ENCODE data around the gene AMOTL1. TPM values are rescaled to one million over a fixed set of nuclear protein-coding genes. Genes with fewer than 3 reads are reported as not detected.
A peak's percentile ranks its signal among the peaks of the same experiment; 100 is the strongest.

Gene AMOTL1
- total and polyA plus RNA-seq, 8 donors = 5.0 to 46.3 (median 14.8) TPM

DNA sequence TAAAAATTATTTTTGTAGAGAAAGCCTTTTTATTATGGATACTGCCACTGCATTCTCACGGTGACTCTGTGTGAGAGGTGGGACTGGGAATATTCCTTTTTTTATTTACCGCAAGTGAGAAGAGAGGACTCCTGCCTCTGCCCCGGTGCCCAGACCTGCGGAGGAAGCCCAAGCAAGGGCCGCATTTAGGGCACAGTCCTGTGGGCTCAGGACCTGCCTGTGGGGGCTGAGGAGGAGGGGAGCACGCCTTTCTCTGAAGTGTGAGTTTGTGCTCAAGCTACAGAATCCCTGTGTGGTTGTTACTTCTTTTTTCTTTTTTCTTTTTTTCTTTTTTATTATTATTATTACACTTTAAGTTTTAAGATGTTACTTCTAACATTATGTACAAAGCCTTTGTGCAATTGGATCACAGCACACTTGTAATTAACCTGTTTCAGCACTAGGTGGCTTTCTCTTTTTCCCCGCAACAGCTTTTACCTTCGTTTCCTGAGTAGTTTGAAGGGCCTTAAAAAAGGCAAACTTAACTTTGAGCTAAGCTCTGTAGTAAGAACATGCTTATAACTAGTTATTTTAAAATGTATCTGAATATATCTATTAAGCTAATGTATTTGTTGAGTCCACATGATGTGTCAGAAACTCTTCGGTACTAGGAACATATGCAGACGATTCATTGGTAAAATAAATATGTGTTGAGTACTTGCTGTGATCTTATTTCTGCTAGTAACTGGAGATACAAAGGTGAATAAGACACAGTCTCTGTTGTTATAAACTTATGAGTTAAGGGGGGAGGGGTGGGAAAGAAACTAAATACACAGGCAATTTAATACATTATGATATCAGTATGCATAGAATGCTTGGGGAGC lies 18.3 kb downstream of the AMOTL1 start:
- intact Hi-C loops (cut with DNase I; ENCODE audit: low total_unique reads) = loop anchor here (5.0 kb wide), 1 partner anchor 111 kb away; no protein-coding TSS in a partner anchor

DNA sequence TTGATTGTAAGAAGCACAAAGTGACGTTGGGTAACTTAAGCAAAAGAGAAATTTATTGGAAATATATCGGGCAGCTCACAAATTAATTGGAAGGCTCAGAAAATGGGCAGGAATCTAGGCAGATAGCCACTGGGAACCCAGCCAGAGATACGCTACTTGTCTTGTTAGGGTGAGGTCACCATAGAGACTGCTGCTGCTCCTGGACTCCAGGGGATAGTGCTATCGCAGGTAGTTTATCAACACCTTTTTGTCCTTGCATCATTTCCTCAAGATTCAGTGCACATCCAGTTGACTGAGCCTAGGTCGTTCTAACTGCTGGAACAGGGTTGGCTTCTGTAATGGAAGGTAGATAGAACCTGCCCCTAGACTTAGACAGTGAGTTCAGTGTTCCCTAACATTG lies 19.6 kb downstream of the AMOTL1 start:
- Histone ChIP-seq H3K9me3 (no peaks in the 10 kb centered on the region), H3K27me3 (no peaks in the 10 kb centered on the region), H3K36me3 (no peaks in the 10 kb centered on the region), H3K4me3 (no peak overlapping the region), H3K27ac (no peak overlapping the region), H3K4me1 (peaks cover 7 to 83% (median 47%) of the 10 kb centered on the region in 4 donors)
- intact Hi-C loops (cut with DNase I; ENCODE audit: low total_unique reads) = loop anchor here (5.0 kb wide), 1 partner anchor 110 kb away; no protein-coding TSS in a partner anchor
- WGBS, 5 donors = 77 to 81% (median 80%) methylated on average over 5 of the region's 5 CpGs
- no peak for DNase-seq
- TF ChIP-seq POLR2AphosphoS5 (IDR thresholded peaks at IDR 0.05) = no peak
- TF ChIP-seq POLR2A (IDR thresholded peaks at IDR 0.05) = no peak
- no peak for TF ChIP-seq EP300 (IDR thresholded peaks at IDR 0.05)

More for the DNA sequence above, 18.3 kb downstream of the AMOTL1 start:
- WGBS, 5 donors = 47 to 58% (median 51%) methylated on average over 10 of the region's 10 CpGs
- Histone ChIP-seq H3K36me3 (no peaks in the 10 kb centered on the region), H3K27ac (no peak overlapping the region), H3K4me3 (no peak overlapping the region), H3K9me3 (no peaks in the 10 kb centered on the region), H3K27me3 (no peaks in the 10 kb centered on the region), H3K4me1 (peaks cover 7 to 90% (median 46%) of the 10 kb centered on the region in 4 donors)
- DNase-seq = peak in 1 of 2 donors; percentile 73
- TF ChIP-seq EP300 (IDR thresholded peaks at IDR 0.05) = no peak
- TF ChIP-seq, protein P1, sequence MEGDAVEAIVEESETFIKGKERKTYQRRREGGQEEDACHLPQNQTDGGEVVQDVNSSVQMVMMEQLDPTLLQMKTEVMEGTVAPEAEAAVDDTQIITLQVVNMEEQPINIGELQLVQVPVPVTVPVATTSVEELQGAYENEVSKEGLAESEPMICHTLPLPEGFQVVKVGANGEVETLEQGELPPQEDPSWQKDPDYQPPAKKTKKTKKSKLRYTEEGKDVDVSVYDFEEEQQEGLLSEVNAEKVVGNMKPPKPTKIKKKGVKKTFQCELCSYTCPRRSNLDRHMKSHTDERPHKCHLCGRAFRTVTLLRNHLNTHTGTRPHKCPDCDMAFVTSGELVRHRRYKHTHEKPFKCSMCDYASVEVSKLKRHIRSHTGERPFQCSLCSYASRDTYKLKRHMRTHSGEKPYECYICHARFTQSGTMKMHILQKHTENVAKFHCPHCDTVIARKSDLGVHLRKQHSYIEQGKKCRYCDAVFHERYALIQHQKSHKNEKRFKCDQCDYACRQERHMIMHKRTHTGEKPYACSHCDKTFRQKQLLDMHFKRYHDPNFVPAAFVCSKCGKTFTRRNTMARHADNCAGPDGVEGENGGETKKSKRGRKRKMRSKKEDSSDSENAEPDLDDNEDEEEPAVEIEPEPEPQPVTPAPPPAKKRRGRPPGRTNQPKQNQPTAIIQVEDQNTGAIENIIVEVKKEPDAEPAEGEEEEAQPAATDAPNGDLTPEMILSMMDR (IDR thresholded peaks at IDR 0.05) = peak in 5 of 7 experiments; percentile 29 to 67 (median 62)

DNA sequence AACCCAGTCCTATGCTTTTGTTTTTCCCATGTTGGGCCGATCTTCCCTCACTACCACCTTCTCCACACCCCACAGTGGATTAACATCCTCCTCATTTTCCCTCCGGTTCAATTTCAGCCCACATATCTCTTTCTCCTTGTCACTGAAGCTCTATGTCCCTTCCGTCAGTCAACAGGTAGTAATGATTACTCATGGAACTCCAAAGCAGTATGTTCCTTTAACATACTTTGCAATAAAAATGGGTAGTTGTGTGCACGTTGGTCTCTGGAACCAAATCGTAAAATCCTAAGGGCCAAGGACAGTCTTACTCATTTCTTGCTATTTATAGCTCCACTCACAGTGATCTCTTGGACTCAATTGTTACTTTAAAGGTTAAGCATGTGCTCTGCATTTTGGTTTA lies 20.2 kb downstream of the AMOTL1 start:
- TF ChIP-seq POLR2A (IDR thresholded peaks at IDR 0.05) = no peak
- TF ChIP-seq POLR2AphosphoS5 (IDR thresholded peaks at IDR 0.05) = no peak
- no peak for TF ChIP-seq EP300 (IDR thresholded peaks at IDR 0.05)
- TF ChIP-seq, protein P1 (IDR thresholded peaks at IDR 0.05) = no peak
- 60 to 77% (median 73%) methylated on average over 5 of the region's 5 CpGs for WGBS, 5 donors
- Histone ChIP-seq H3K9me3 (no peaks in the 10 kb centered on the region), H3K4me1 (peaks cover 12 to 83% (median 46%) of the 10 kb centered on the region in 4 donors), H3K27me3 (no peaks in the 10 kb centered on the region), H3K27ac (no peak overlapping the region), H3K4me3 (no peak overlapping the region), H3K36me3 (no peaks in the 10 kb centered on the region)
- intact Hi-C loops (cut with DNase I; ENCODE audit: low total_unique reads) = loop anchor here (5.0 kb wide), 1 partner anchor 109 kb away; no protein-coding TSS in a partner anchor
- DNase-seq = no peak

DNA sequence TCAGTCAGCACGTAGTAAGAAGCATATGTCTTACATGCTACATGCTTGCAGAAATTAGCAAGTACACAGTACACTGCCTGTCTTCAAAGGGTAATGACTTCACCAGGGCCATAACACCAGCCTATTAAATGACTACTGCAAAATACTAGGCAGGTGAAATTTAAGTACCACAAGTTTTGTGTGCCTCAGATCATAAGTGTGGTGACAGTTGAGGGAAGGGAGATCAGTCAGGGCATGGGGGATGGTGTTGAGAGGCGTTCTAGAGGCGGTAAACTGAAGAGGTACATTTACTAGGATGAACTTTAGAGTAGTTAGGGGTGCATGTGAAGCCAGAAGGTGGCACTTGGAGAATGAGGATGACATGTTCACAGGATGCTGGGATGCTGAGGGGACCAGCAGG lies 22.0 kb downstream of the AMOTL1 start:
- intact Hi-C loops (cut with DNase I; ENCODE audit: low total_unique reads) = no loop called here
- Histone ChIP-seq H3K36me3 (no peaks in the 10 kb centered on the region), H3K4me3 (no peak overlapping the region), H3K4me1 (peaks cover 27 to 86% (median 56%) of the 10 kb centered on the region in 4 donors), H3K27me3 (no peaks in the 10 kb centered on the region), H3K27ac (no peak overlapping the region), H3K9me3 (no peaks in the 10 kb centered on the region)
- no peak for TF ChIP-seq POLR2AphosphoS5 (IDR thresholded peaks at IDR 0.05)
- TF ChIP-seq, protein P1 (IDR thresholded peaks at IDR 0.05) = no peak
- DNase-seq = no peak
- WGBS, 5 donors = 87 to 95% (median 90%) methylated on average over 3 of the region's 3 CpGs

Measured in stomach (tissue), 9 donors.